Uterus (tissue), 2 donors: ENCODE results near the gene SLC47A2.

Experiments used
- POLR2A ChIP-seq, 2 donors: fragments of 450-650 bp; IDR thresholded peaks; one replicate each; pipeline ENCODE4 v1.6.1; 2016; ENCODE audit warnings: antibody characterized with exemption in 2 of 2, mild to moderate bottlenecking in 1 of 2, moderate library complexity in 1 of 2
- TF ChIP-seq, protein P1 (sequence below), 4 experiments: fragments of 200-600 bp in 2 of 4; fragments of 450-650 bp in 2 of 4; sonication (generic) in 2 of 4; IDR thresholded peaks; one replicate each; pipeline ENCODE4 v1.5.1; 2016 to 2019; ENCODE audit warnings: antibody characterized with exemption in 4 of 4, mild to moderate bottlenecking in 2 of 4, moderate library complexity in 1 of 4

DNA sequence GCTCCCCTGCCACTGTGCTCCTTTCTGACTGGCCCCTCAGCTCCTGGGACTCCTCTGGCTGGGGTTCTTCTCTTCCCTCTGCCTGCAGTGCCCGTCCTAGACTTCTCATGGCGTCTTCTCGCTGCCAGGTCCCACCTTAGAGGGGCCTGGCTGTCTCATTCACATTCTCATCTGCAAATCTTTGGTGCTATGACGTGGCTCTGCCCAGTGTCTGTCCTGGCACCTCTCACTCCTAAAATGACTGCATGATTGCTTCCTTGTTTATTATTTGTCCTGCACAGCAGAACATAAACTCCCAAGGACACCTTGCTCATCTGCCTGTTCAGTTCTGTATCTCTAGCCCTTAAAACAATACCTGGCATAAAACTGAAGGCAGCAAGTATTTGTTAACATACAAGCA lies 86.3 kb downstream of the SLC47A2 start:
- TF ChIP-seq, protein P1, sequence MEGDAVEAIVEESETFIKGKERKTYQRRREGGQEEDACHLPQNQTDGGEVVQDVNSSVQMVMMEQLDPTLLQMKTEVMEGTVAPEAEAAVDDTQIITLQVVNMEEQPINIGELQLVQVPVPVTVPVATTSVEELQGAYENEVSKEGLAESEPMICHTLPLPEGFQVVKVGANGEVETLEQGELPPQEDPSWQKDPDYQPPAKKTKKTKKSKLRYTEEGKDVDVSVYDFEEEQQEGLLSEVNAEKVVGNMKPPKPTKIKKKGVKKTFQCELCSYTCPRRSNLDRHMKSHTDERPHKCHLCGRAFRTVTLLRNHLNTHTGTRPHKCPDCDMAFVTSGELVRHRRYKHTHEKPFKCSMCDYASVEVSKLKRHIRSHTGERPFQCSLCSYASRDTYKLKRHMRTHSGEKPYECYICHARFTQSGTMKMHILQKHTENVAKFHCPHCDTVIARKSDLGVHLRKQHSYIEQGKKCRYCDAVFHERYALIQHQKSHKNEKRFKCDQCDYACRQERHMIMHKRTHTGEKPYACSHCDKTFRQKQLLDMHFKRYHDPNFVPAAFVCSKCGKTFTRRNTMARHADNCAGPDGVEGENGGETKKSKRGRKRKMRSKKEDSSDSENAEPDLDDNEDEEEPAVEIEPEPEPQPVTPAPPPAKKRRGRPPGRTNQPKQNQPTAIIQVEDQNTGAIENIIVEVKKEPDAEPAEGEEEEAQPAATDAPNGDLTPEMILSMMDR (IDR thresholded peaks at IDR 0.05) = no peak
- no peak for TF ChIP-seq POLR2A (IDR thresholded peaks at IDR 0.05)
